Measurements from ENCODE around the gene TMEM9. TPM values are rescaled to one million over a fixed set of nuclear protein-coding genes. Genes with fewer than 3 reads are reported as not detected.

TMEM9 gene
- total RNA-seq, 2 experiments from 2014 or later = 15.7 to 16.5 TPM

GRCh38 chr1:201143726-201144635, 10.3 kb downstream of the TMEM9 start:
- peaks cover 56% of the 10 kb centered on the region for H3K36me3 ChIP-seq (ENCODE audit: insufficient read depth, low read length)
- intact Hi-C loops (cut with DNase I, micrococcal nuclease) = no loop called here
- DNase-seq (no peak), ATAC-seq (ENCODE audit: poor library complexity) (no peak)
- no peak overlapping the region for H3K4me3 ChIP-seq (ENCODE audit: low read length)
- Mint-ChIP-seq H3K4me3 (no peak overlapping the region), H3K27ac (no peak overlapping the region), H3K9me3 (no peaks in the 10 kb centered on the region), H3K27me3 (no peaks in the 10 kb centered on the region), H3K4me1 (ENCODE audit: low read depth) (no peaks in the 10 kb centered on the region), H3K36me3 (ENCODE audit: low read depth) (peaks cover 90% of the 10 kb centered on the region)
- ChIA-PET CTCF (no interaction called here), POLR2A (no interaction called here)
- no peak for TF ChIP-seq CTCF (IDR thresholded peaks at IDR 0.05)
- no peaks in the 10 kb centered on the region for H3K9me3 ChIP-seq (ENCODE audit: control insufficient read depth in 1 of 2, insufficient read depth in 1 of 2, low read length in 2 of 2)
- no peak overlapping the region for H3K27ac ChIP-seq (ENCODE audit: low read depth in 1 of 2, low read length in 2 of 2)
- no peaks in the 10 kb centered on the region for H3K27me3 ChIP-seq (ENCODE audit: control insufficient read depth in 1 of 2, insufficient read depth in 2 of 2, low read length in 2 of 2)
- H3K4me1 ChIP-seq (ENCODE audit: insufficient read depth, low read length) = no peaks in the 10 kb centered on the region

GRCh38 chr1:201142849-201143725, 11.2 kb downstream of the TMEM9 start:
- Mint-ChIP-seq H3K27ac (no peak overlapping the region), H3K36me3 (ENCODE audit: low read depth) (peaks cover 88% of the 10 kb centered on the region), H3K9me3 (no peaks in the 10 kb centered on the region), H3K27me3 (no peaks in the 10 kb centered on the region), H3K4me3 (no peak overlapping the region), H3K4me1 (ENCODE audit: low read depth) (no peaks in the 10 kb centered on the region)
- intact Hi-C loops (cut with DNase I, micrococcal nuclease) = no loop called here
- Histone ChIP-seq H3K27ac (ENCODE audit: low read depth in 1 of 2, low read length in 2 of 2) (no peak overlapping the region), H3K36me3 (ENCODE audit: insufficient read depth, low read length) (peaks cover 56% of the 10 kb centered on the region), H3K4me1 (ENCODE audit: insufficient read depth, low read length) (no peaks in the 10 kb centered on the region), H3K4me3 (ENCODE audit: low read length) (no peak overlapping the region), H3K9me3 (ENCODE audit: control insufficient read depth in 1 of 2, insufficient read depth in 1 of 2, low read length in 2 of 2) (no peaks in the 10 kb centered on the region), H3K27me3 (ENCODE audit: control insufficient read depth in 1 of 2, insufficient read depth in 2 of 2, low read length in 2 of 2) (no peaks in the 10 kb centered on the region)
- ATAC-seq (ENCODE audit: poor library complexity) = no peak
- POLR2A ChIA-PET = no interaction called here
- CTCF ChIA-PET = no interaction called here
- DNase-seq = no peak
- TF ChIP-seq CTCF (IDR thresholded peaks at IDR 0.05) = no peak

- ATAC-seq (ENCODE audit: poor library complexity) (no peak), DNase-seq (no peak)
- H3K9me3 ChIP-seq (ENCODE audit: control insufficient read depth in 1 of 2, insufficient read depth in 1 of 2, low read length in 2 of 2) = no peaks in the 10 kb centered on the region
- POLR2A ChIA-PET = no interaction called here
- CTCF ChIA-PET = no interaction called here
- H3K9me3 Mint-ChIP-seq = no peaks in the 10 kb centered on the region
- no peaks in the 10 kb centered on the region for H3K27me3 Mint-ChIP-seq
- no peak overlapping the region for H3K4me3 Mint-ChIP-seq
- intact Hi-C loops (cut with DNase I, micrococcal nuclease) = no loop called here
- H3K36me3 Mint-ChIP-seq (ENCODE audit: low read depth) = peaks cover 80% of the 10 kb centered on the region
- peaks cover 59% of the 10 kb centered on the region for H3K36me3 ChIP-seq (ENCODE audit: insufficient read depth, low read length)
- no peak overlapping the region for H3K27ac ChIP-seq (ENCODE audit: low read depth in 1 of 2, low read length in 2 of 2)
- H3K4me1 ChIP-seq (ENCODE audit: insufficient read depth, low read length) = no peaks in the 10 kb centered on the region
- H3K27ac Mint-ChIP-seq = no peak overlapping the region
- no peaks in the 10 kb centered on the region for H3K4me1 Mint-ChIP-seq (ENCODE audit: low read depth)
- H3K27me3 ChIP-seq (ENCODE audit: control insufficient read depth in 1 of 2, insufficient read depth in 2 of 2, low read length in 2 of 2) = no peaks in the 10 kb centered on the region
- no peak for TF ChIP-seq CTCF (IDR thresholded peaks at IDR 0.05)
- H3K4me3 ChIP-seq (ENCODE audit: low read length) = no peak overlapping the region
These were observed 12.0 kb downstream of the TMEM9 start for GRCh38 chr1:201142011-201142848.

All from CD4-positive, alpha-beta T cell (primary cell).